HepG2 (cell line): ENCODE results near the gene PTF1A. TPM values are rescaled to one million over a fixed set of nuclear protein-coding genes. Genes with fewer than 3 reads are reported as not detected.

ENCODE experiments used
- ATAC-seq: fragments of 200-7000 bp; cut with Tn5 transposase; 3 replicates; pipeline ENCODE4 v1.9.1; 2020; ENCODE audit warnings: mild to moderate bottlenecking, moderate library complexity
- BruUV-seq: library from RNA; stranded (reverse); fragments of 400-500 nt; replicated peaks from 2 replicates; lab custom pipeline; 2021; lab: Mats Ljungman, UMichigan
- CTCF ChIA-PET: fragments of 300-600 bp; formaldehyde crosslinking; extraction: SDS; loops from one replicate; lab custom pipeline; 2021; ENCODE audit warnings: low total read pairs, inconsistent platforms, low intra/inter-chr PET ratio; lab: Yijun Ruan, JAX
- POLR2A ChIA-PET: fragments of 350-600 bp; sonication (Branson Sonifier 250); formaldehyde crosslinking; loops from one replicate; lab custom pipeline; 2020; ENCODE audit warnings: antibody characterized with exemption, inconsistent platforms; lab: Yijun Ruan, JAX
- DNase-seq: peaks from one replicate; pipeline ENCODE4 v3.0.0-alpha.2; 2015; ENCODE audit warnings: low spot score
- FAIRE-seq: peaks from 3 replicates; lab custom pipeline; 2011; peaks lifted over from hg19 to GRCh38; lab: Jason Lieb, UNC
- H2AFZ ChIP-seq: one replicate; pipeline ENCODE4 v1.6.1; 2011; ENCODE audit warnings: low read length, inconsistent platforms
- H3K27ac ChIP-seq: fragments of 300-600 bp; 3 replicates; pipeline ENCODE4 v1.8.0; 2011; ENCODE audit warnings: mixed run types, mild to moderate bottlenecking, mixed read lengths, low read length, inconsistent platforms; ENCODE audit not compliant: insufficient read depth; ENCODE audit errors: extremely low read length
- H3K27me3 ChIP-seq, 2 experiments: fragments of 200-600 bp in 1 of 2; 2 replicates in 1 of 2; 3 replicates in 1 of 2; pipeline versions ENCODE4 v1.6.0 to v1.8.0; 2011; ENCODE audit warnings: low read length in 2 of 2, mild to moderate bottlenecking in 2 of 2, moderate library complexity in 2 of 2, inconsistent platforms in 1 of 2; ENCODE audit not compliant: insufficient read depth in 2 of 2, control insufficient read depth in 1 of 2
- H3K36me3 ChIP-seq, 2 experiments: fragments of 200-600 bp in 1 of 2; replicated peaks in 1 of 2; 2 replicates in 1 of 2; 3 replicates in 1 of 2; pipeline versions ENCODE4 v1.5.1 to v1.8.0; 2011; ENCODE audit warnings: low read length in 2 of 2, inconsistent platforms in 1 of 2; ENCODE audit not compliant: insufficient read depth in 2 of 2, control insufficient read depth in 1 of 2
- H3K4me1 ChIP-seq: 2 replicates; pipeline ENCODE4 v1.5.1; 2012; ENCODE audit warnings: low read length, inconsistent platforms; ENCODE audit not compliant: insufficient read depth
- H3K4me2 ChIP-seq: 2 replicates; pipeline ENCODE4 v1.6.0; 2011; ENCODE audit warnings: low read depth, low read length, inconsistent platforms
- H3K4me3 ChIP-seq, 3 experiments: fragments of 200-600 bp in 1 of 3; sonication (generic), shearing (Covaris generic) in 1 of 3; replicated peaks in 1 of 3; 2 replicates each; pipeline ENCODE4 v1.5.1; 2011 to 2016; ENCODE audit warnings: low read length in 3 of 3, inconsistent platforms in 2 of 3, low read depth in 2 of 3, mild to moderate bottlenecking in 2 of 3, control low read depth in 1 of 3, mixed read lengths in 1 of 3; ENCODE audit not compliant: insufficient read depth in 1 of 3
- H3K79me2 ChIP-seq: one replicate; pipeline ENCODE4 v1.6.1; 2011; ENCODE audit warnings: low read length, inconsistent platforms; ENCODE audit not compliant: insufficient read depth
- H3K9ac ChIP-seq: 2 replicates; pipeline ENCODE4 v1.6.0; 2011; ENCODE audit warnings: mild to moderate bottlenecking, low read depth, low read length, inconsistent platforms; ENCODE audit not compliant: insufficient read depth
- H3K9me3 ChIP-seq: 2 replicates; pipeline ENCODE4 v1.5.1; 2012; ENCODE audit warnings: mild to moderate bottlenecking, low read length
- H4K20me1 ChIP-seq: 2 replicates; pipeline ENCODE4 v1.6.0; 2011; ENCODE audit warnings: inconsistent platforms, mild to moderate bottlenecking, low read length, moderate library complexity; ENCODE audit not compliant: insufficient read depth
- BCL6 ChIP-seq: IDR thresholded peaks from 2 replicates; pipeline ENCODE4 v1.6.1; 2016; ENCODE audit warnings: missing genetic modification reagents, missing compliant biosample characterization
- EP300 ChIP-seq, 3 experiments: sonication (generic) in 1 of 3; formaldehyde crosslinking in 1 of 3; IDR thresholded peaks; 2 replicates each; pipeline versions ENCODE4 v1.5.1 to v1.6.1; 2011 to 2020; ENCODE audit warnings: low read depth in 2 of 3, low read length in 2 of 3, borderline replicate concordance in 1 of 3, improper control_type of control experiment in 1 of 3, mild to moderate bottlenecking in 1 of 3, missing genetic modification reagents in 1 of 3, moderate library complexity in 1 of 3
- GATAD2A ChIP-seq: IDR thresholded peaks from 2 replicates; pipeline ENCODE4 v1.6.1; 2016
- HMG20A ChIP-seq: IDR thresholded peaks from 2 replicates; pipeline ENCODE4 v1.6.1; 2016; ENCODE audit warnings: borderline replicate concordance
- HMGA1 ChIP-seq: sonication (generic); formaldehyde crosslinking; conservative IDR thresholded peaks from 2 replicates; pipeline ENCODE4 v1.4.0; 2020; ENCODE audit warnings: missing genetic modification reagents
- RARG ChIP-seq: sonication (generic); formaldehyde crosslinking; IDR thresholded peaks from 2 replicates; pipeline ENCODE4 v1.4.0; 2020; ENCODE audit warnings: low read depth, mild to moderate bottlenecking, missing genetic modification reagents
- SOX13 ChIP-seq, 3 experiments: fragments of 450-650 bp in 1 of 3; sonication (generic) in 1 of 3; formaldehyde crosslinking in 1 of 3; IDR thresholded peaks in 2 of 3; conservative IDR thresholded peaks in 1 of 3; 2 replicates each; pipeline versions ENCODE4 v1.5.0 to v1.6.1; 2016 to 2020; ENCODE audit warnings: antibody characterized with exemption in 1 of 3, mild to moderate bottlenecking in 1 of 3, missing compliant biosample characterization in 1 of 3, missing genetic modification reagents in 1 of 3, moderate library complexity in 1 of 3
- SOX5 ChIP-seq: IDR thresholded peaks from 2 replicates; pipeline ENCODE4 v1.6.1; 2016; ENCODE audit warnings: borderline replicate concordance
- SOX6 ChIP-seq, 2 experiments: fragments of 450-650 bp in 1 of 2; sonication (generic) in 1 of 2; formaldehyde crosslinking in 1 of 2; IDR thresholded peaks; 2 replicates each; pipeline versions ENCODE4 v1.4.0 to v1.6.1; 2017 to 2020; ENCODE audit warnings: antibody characterized with exemption in 1 of 2, mild to moderate bottlenecking in 1 of 2, missing genetic modification reagents in 1 of 2
- ZNF547 ChIP-seq: sonication (generic); formaldehyde crosslinking; IDR thresholded peaks from 2 replicates; pipeline ENCODE4 v1.5.1; 2020; ENCODE audit warnings: mild to moderate bottlenecking, missing genetic modification reagents
- WGBS: methylation state at CpG from one replicate; pipeline ENCODE4 v1.1.6; 2017; ENCODE audit warnings: low lambda C conversion rate; 5-methylcytosine and 5-hydroxymethylcytosine counted together
- in situ Hi-C: cut with HindIII; loops from 2 replicates; pipeline ENCODE4 v1.10.0; 2017; ENCODE audit warnings: low pct_unique_long_range_greater_than_20kb; ENCODE audit not compliant: extremely low pct_ligation_motif_present
- intact Hi-C: fragments of 100-400 bp; cut with micrococcal nuclease; formaldehyde crosslinking; loops from one replicate; pipeline ENCODE4 v1.10.0; 2022; ENCODE audit not compliant: unreplicated experiment
- polyA plus RNA-seq, 8 experiments: library from polyadenylated mRNA; depleted of rRNA in 3 of 8; stranded (reverse) in 7 of 8; unstranded in 1 of 8; fragments of >200 nt; fragmentation: Illumina TruSeq in 4 of 8; extraction: Trizol in 4 of 8; gene quantifications; 2 replicates each; pipeline versions ENCODE4 v1.2.1 to v1.2.3, GENCODE V29; 2011 to 2016; ENCODE audit warnings: low read depth in 4 of 8, missing spikeins in 1 of 8, mixed read lengths in 1 of 8; ENCODE audit not compliant: insufficient read depth in 1 of 8
- total RNA-seq, 5 experiments: library from RNA; depleted of rRNA; stranded (reverse); fragments of >200 nt; fragmentation: Illumina TruSeq; extraction: Trizol; gene quantifications; 2 replicates each; pipeline ENCODE4 v1.2.3, GENCODE V29; 2016; ENCODE audit warnings: low read depth in 1 of 5
- TF ChIP-seq, protein P1 (sequence below): sonication (generic); formaldehyde crosslinking; IDR thresholded peaks from 2 replicates; pipeline ENCODE4 v1.5.1; 2020; ENCODE audit warnings: missing genetic modification reagents, mild to moderate bottlenecking, borderline replicate concordance
- TF ChIP-seq, protein P2 (sequence below): IDR thresholded peaks from 2 replicates; pipeline ENCODE4 v1.4.0; 2020; ENCODE audit warnings: mild to moderate bottlenecking, missing genetic modification reagents
- TF ChIP-seq, protein P3 (sequence below): sonication (generic); formaldehyde crosslinking; IDR thresholded peaks from 2 replicates; pipeline ENCODE4 v1.9.0; 2022; ENCODE audit warnings: missing genetic modification reagents, mild to moderate bottlenecking, borderline replicate concordance

Gene PTF1A
- total and polyA plus RNA-seq, 2 of the 13 experiments (the other 11 are each of a cell fraction or from before 2014, with no cell fraction given) = not detected

DNA sequence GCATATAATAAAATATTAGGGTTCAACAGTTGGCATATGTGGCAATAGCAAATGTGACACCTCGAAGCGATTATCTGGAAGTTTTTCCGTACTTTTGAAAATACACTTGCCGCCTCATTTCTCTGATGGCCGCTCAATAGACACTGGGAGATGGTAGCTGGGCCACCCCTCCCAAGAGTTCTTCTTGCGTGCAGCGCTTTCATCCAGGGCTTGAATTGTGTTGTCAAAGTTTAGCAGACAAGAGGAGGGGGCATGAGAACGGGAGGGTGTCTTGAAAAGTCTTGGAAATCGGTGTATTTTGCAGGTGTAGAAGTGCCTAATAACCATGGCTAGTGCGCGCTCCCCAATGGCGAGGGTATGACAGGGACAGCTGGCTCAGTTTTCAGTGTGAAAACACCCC is 8.5 kb downstream of the PTF1A start (continued):
- TF ChIP-seq, protein P1, sequence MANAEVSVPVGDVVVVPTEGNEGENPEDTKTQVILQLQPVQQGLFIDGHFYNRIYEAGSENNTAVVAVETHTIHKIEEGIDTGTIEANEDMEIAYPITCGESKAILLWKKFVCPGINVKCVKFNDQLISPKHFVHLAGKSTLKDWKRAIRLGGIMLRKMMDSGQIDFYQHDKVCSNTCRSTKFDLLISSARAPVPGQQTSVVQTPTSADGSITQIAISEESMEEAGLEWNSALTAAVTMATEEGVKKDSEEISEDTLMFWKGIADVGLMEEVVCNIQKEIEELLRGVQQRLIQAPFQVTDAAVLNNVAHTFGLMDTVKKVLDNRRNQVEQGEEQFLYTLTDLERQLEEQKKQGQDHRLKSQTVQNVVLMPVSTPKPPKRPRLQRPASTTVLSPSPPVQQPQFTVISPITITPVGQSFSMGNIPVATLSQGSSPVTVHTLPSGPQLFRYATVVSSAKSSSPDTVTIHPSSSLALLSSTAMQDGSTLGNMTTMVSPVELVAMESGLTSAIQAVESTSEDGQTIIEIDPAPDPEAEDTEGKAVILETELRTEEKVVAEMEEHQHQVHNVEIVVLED (CRISPR knock-in tag) = no peak

DNA sequence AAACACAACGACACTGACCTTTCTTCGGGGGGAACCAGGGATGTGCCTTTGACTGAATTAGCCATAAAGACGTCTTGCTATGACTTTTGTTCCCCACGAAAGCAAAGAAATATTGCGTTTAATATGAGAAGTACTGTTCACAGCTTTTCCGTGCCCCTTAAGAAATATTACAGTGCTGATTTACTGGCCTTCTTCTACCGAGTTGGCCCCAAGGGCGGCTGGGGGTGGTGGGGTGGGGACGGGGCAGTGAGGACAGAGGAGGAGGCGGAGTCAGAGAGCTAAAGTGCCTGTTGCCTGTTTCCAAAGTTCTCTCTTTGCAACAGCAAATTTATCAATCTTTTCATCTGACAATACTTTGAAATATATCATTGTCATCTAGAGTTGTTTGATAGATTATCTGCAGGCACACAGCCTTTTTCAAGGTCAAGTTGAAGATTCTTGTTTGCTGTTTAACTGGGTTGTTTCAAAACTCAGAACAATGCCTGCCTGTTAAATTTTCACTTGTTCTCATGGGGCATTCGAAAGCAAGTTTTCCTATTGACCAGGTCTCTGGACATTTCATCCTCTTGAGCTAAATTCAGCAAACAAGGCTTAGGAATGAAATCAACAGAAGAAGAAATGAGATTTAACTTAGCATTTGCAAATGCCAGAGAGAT is 9.0 kb downstream of the PTF1A start:
- FAIRE-seq = peak; percentile 72
- peaks cover 1 to 70% of the 10 kb centered on the region in 2 experiments; a peak in 4 of 5 replicates for H3K27me3 ChIP-seq

More for the DNA sequence above, 9.0 kb downstream of the PTF1A start:
- intact Hi-C loops = no loop called here
- WGBS = 27% methylated on average over 11 of the region's 11 CpGs
- DNase-seq (peak; percentile 69), ATAC-seq (peak; percentile 28; the same call in 2 of the 3 replicates)
- in situ Hi-C loops = no loop called here
- BruUV-seq = no TSS peak
- H3K4me1 ChIP-seq = peaks cover 17% of the 10 kb centered on the region
- no peaks in the 10 kb centered on the region for H3K9me3 ChIP-seq
- TF ChIP-seq ZNF547 (CRISPR knock-in tag) = no peak
- TF ChIP-seq SOX5 (CRISPR knock-in tag) = peak; percentile 79; the same call in 1 of the 2 replicates
- peak; percentile 60 for TF ChIP-seq BCL6 (CRISPR knock-in tag)
- TF ChIP-seq RARG (CRISPR knock-in tag) = no peak
- peak; percentile 57 for TF ChIP-seq GATAD2A (CRISPR knock-in tag)
- peak; percentile 32; the same call in 1 of the 2 replicates for TF ChIP-seq HMG20A
- TF ChIP-seq, protein P2, sequence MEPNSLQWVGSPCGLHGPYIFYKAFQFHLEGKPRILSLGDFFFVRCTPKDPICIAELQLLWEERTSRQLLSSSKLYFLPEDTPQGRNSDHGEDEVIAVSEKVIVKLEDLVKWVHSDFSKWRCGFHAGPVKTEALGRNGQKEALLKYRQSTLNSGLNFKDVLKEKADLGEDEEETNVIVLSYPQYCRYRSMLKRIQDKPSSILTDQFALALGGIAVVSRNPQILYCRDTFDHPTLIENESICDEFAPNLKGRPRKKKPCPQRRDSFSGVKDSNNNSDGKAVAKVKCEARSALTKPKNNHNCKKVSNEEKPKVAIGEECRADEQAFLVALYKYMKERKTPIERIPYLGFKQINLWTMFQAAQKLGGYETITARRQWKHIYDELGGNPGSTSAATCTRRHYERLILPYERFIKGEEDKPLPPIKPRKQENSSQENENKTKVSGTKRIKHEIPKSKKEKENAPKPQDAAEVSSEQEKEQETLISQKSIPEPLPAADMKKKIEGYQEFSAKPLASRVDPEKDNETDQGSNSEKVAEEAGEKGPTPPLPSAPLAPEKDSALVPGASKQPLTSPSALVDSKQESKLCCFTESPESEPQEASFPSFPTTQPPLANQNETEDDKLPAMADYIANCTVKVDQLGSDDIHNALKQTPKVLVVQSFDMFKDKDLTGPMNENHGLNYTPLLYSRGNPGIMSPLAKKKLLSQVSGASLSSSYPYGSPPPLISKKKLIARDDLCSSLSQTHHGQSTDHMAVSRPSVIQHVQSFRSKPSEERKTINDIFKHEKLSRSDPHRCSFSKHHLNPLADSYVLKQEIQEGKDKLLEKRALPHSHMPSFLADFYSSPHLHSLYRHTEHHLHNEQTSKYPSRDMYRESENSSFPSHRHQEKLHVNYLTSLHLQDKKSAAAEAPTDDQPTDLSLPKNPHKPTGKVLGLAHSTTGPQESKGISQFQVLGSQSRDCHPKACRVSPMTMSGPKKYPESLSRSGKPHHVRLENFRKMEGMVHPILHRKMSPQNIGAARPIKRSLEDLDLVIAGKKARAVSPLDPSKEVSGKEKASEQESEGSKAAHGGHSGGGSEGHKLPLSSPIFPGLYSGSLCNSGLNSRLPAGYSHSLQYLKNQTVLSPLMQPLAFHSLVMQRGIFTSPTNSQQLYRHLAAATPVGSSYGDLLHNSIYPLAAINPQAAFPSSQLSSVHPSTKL (CRISPR knock-in tag) = peak; percentile 56
- TF ChIP-seq, protein P3, sequence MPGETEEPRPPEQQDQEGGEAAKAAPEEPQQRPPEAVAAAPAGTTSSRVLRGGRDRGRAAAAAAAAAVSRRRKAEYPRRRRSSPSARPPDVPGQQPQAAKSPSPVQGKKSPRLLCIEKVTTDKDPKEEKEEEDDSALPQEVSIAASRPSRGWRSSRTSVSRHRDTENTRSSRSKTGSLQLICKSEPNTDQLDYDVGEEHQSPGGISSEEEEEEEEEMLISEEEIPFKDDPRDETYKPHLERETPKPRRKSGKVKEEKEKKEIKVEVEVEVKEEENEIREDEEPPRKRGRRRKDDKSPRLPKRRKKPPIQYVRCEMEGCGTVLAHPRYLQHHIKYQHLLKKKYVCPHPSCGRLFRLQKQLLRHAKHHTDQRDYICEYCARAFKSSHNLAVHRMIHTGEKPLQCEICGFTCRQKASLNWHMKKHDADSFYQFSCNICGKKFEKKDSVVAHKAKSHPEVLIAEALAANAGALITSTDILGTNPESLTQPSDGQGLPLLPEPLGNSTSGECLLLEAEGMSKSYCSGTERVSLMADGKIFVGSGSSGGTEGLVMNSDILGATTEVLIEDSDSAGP (CRISPR knock-in tag) = no peak
- TF ChIP-seq SOX13 (IDR thresholded peaks at IDR 0.05) = peak; percentile 44; the same call in 1 of the 2 replicates
- TF ChIP-seq SOX13 (CRISPR knock-in tag; conservative IDR thresholded peaks at IDR 0.05 in 1 of 2, IDR thresholded peaks at IDR 0.05 in 1 of 2) = peak in 1 of 2 experiments; percentile 93; a peak in 2 of 4 replicates
- 0 out of 4 replicates have a peak, but pooled peaks of 1 of the 2 experiments have one; percentile 8 for TF ChIP-seq EP300 (IDR thresholded peaks at IDR 0.05; ENCODE audit: low read depth in 2 of 2, low read length in 2 of 2)
- TF ChIP-seq EP300 (CRISPR knock-in tag; IDR thresholded peaks at IDR 0.05; ENCODE audit: borderline replicate concordance) = no peak
- TF ChIP-seq HMGA1 (CRISPR knock-in tag) = no peak
- no peak for TF ChIP-seq SOX6 (IDR thresholded peaks at IDR 0.05)
- TF ChIP-seq SOX6 (CRISPR knock-in tag; IDR thresholded peaks at IDR 0.05) = peak; percentile 87
- no peak overlapping the region for H3K4me3 ChIP-seq
- ChIA-PET CTCF (no interaction called here), POLR2A (interaction anchor here (1.8 kb wide), 1 partner anchor 14 kb away, joined by 6 read pairs; no protein-coding TSS in a partner anchor)
- H3K9ac ChIP-seq = no peak overlapping the region
- no peaks in the 10 kb centered on the region for H3K79me2 ChIP-seq
- no peak overlapping the region for H2AFZ ChIP-seq
- H3K36me3 ChIP-seq = no peaks in the 10 kb centered on the region
- H4K20me1 ChIP-seq = no peaks in the 10 kb centered on the region
- H3K4me2 ChIP-seq = peak overlapping the region; percentile 38; the same call in 1 of the 2 replicates
- no peak overlapping the region for H3K27ac ChIP-seq
